ENCODE results near the gene OAS3.
"Not testable (repeated sequence)": the region's sequence is repeated elsewhere in the genome, so short reads cannot be mapped to it uniquely, and the experiment has no call there.

OAS3 gene

DNA sequence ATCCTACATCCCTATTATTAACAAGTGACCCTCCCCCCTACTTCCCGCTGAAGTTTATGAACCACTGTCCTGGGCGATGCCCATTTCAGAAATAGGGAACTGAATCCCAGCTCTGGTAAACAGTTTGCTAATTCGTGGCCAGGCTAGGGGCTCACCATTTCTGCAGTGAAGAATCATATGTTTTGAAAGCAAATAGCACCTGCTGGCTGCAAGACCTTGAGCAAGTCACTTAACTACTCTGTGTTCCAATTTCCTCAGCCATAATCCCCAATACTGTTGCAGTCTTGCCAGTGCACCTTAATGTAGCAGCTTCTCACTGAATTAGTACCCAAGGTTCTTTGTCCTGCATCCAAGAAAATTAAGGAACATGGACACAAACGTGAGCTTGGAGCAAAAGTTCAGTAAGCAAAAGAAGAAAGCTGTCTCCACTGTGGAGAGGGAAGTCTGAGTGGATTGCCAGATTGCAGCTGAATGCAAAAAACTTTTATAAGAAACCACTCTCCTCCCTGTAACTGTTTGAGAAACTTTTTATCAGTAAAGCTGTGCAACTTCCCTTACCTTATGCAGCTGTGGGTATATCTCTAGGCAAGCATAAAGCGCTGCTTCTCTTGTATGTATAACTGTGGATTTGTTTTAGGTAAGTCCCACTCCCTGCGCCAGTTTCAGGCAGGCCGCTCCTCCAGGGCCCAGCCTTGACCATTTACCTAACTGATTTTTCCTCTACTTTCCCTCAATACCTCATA lies 30.7 kb upstream of the OAS3 start:
- TF ChIP-seq, protein P1, sequence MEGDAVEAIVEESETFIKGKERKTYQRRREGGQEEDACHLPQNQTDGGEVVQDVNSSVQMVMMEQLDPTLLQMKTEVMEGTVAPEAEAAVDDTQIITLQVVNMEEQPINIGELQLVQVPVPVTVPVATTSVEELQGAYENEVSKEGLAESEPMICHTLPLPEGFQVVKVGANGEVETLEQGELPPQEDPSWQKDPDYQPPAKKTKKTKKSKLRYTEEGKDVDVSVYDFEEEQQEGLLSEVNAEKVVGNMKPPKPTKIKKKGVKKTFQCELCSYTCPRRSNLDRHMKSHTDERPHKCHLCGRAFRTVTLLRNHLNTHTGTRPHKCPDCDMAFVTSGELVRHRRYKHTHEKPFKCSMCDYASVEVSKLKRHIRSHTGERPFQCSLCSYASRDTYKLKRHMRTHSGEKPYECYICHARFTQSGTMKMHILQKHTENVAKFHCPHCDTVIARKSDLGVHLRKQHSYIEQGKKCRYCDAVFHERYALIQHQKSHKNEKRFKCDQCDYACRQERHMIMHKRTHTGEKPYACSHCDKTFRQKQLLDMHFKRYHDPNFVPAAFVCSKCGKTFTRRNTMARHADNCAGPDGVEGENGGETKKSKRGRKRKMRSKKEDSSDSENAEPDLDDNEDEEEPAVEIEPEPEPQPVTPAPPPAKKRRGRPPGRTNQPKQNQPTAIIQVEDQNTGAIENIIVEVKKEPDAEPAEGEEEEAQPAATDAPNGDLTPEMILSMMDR (IDR thresholded peaks at IDR 0.05; ENCODE audit: low read depth, low read length): peak; percentile 6; the same call in 1 of the 2 replicates
- no peak for TF ChIP-seq EZH2phosphoT487 (IDR thresholded peaks at IDR 0.05; ENCODE audit: low read depth)
- no peaks in the 10 kb centered on the region for H3K27me3 ChIP-seq (ENCODE audit: low read depth, low read length)
- H2AFZ ChIP-seq (ENCODE audit: low read depth, low read length): no peak overlapping the region
- H3K4me1 ChIP-seq (ENCODE audit: low read length): peaks cover 70% of the 10 kb centered on the region
- H3K9me3 ChIP-seq (ENCODE audit: insufficient read depth, low read length): peaks cover 4% of the 10 kb centered on the region; the same call in 1 of the 2 replicates
- peaks cover 10% of the 10 kb centered on the region; the same call in 1 of the 2 replicates for H3K79me2 ChIP-seq (ENCODE audit: low read length)
- peak overlapping the region; percentile 97 for H3K9ac ChIP-seq (ENCODE audit: low read length)
- no peaks in the 10 kb centered on the region for H4K20me1 ChIP-seq (ENCODE audit: insufficient read depth, low read length)
- peaks cover 36% of the 10 kb centered on the region for H3K36me3 ChIP-seq (replicated peaks; ENCODE audit: low read depth, low read length)
- peak overlapping the region; percentile 90 for H3K4me3 ChIP-seq (ENCODE audit: low read length)
- H3K4me2 ChIP-seq (ENCODE audit: low read length): peak overlapping the region; percentile 99
- peak overlapping the region; percentile 100 for H3K27ac ChIP-seq (ENCODE audit: low read length)

GRCh38 chr12:112908548-112908947 lies 29.7 kb upstream of the OAS3 start:
- no peak overlapping the region for H2AFZ ChIP-seq (ENCODE audit: low read depth, low read length)
- peaks cover 61% of the 10 kb centered on the region for H3K4me1 ChIP-seq (ENCODE audit: low read length)
- H3K36me3 ChIP-seq (replicated peaks; ENCODE audit: low read depth, low read length): peaks cover 46% of the 10 kb centered on the region
- peak overlapping the region; percentile 100 for H3K27ac ChIP-seq (ENCODE audit: low read length)
- no peaks in the 10 kb centered on the region for H4K20me1 ChIP-seq (ENCODE audit: insufficient read depth, low read length)
- no peak for TF ChIP-seq EZH2phosphoT487 (IDR thresholded peaks at IDR 0.05; ENCODE audit: low read depth)
- TF ChIP-seq, protein P1 (IDR thresholded peaks at IDR 0.05; ENCODE audit: low read depth, low read length): no peak
- peak overlapping the region; percentile 97 for H3K9ac ChIP-seq (ENCODE audit: low read length)
- peaks cover 13% of the 10 kb centered on the region; the same call in 1 of the 2 replicates for H3K9me3 ChIP-seq (ENCODE audit: insufficient read depth, low read length)
- H3K4me2 ChIP-seq (ENCODE audit: low read length): peak overlapping the region; percentile 99
- H3K4me3 ChIP-seq (ENCODE audit: low read length): peak overlapping the region; percentile 90
- H3K27me3 ChIP-seq (ENCODE audit: low read depth, low read length): no peaks in the 10 kb centered on the region
- H3K79me2 ChIP-seq (ENCODE audit: low read length): peaks cover 10% of the 10 kb centered on the region; the same call in 1 of the 2 replicates

DNA sequence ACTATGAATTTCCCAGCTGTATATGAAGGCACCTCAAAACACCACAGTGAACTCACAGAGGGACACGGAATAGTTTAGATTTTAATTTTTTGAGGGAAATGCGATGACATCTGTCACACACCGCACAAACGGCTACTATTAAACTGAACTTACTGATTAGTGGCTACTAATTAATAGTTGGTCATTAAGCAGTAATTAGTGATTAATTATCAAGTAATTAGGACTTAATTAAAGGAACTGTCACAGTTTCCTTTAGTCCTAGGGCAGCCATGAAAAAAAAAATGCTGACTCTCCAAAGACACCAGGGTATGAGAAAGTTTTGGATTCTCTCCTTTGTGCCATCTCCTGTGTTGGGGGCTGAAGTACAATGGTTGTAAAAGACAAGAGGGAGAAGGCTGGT lies 28.6 kb upstream of the OAS3 start:
- TF ChIP-seq EZH2phosphoT487 (IDR thresholded peaks at IDR 0.05; ENCODE audit: low read depth): no peak
- TF ChIP-seq, protein P1 (IDR thresholded peaks at IDR 0.05; ENCODE audit: low read depth, low read length): no peak
- Histone ChIP-seq H3K79me2 (ENCODE audit: low read length) (peaks cover 10% of the 10 kb centered on the region; the same call in 1 of the 2 replicates), H3K9ac (ENCODE audit: low read length) (no peak overlapping the region)

DNA sequence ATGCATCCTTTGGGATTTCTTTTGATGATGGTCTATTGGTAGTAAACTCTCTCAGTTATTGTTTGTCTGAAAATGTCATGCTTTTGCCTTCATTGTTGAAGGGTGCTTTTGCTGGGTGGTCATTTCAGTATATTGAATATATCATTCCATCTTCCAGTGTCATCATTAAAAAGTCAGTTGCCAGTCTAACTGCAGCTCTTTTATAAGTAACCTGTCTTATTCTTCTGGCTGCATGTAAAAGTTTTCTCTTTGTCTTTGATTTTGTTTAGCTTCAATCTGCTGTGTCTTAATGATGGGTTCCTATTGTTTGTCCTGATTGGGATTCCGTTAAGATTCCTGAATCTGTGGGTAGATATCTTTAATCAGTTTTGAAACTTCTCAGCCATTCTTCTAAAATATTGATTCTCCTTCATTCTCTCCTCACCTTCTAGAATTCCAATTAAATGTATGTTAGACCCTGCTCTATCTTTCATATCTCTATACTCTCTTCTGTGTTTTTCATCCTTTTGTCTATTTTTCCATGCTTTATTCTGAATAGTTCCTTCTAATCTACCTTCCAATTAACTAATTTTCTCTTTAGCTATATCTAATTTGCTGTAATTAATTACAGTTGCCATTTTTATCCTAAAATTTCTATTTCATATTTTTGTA lies 25.1 kb upstream of the OAS3 start:
- H3K27ac ChIP-seq (ENCODE audit: low read length): no peak overlapping the region
- no peaks in the 10 kb centered on the region for H4K20me1 ChIP-seq (ENCODE audit: insufficient read depth, low read length)
- no peak overlapping the region for H2AFZ ChIP-seq (ENCODE audit: low read depth, low read length)
- H3K4me1 ChIP-seq (ENCODE audit: low read length): peaks cover 17% of the 10 kb centered on the region
- no peak overlapping the region for H3K9ac ChIP-seq (ENCODE audit: low read length)
- TF ChIP-seq, protein P1 (IDR thresholded peaks at IDR 0.05; ENCODE audit: low read depth, low read length): no peak
- TF ChIP-seq EZH2phosphoT487 (IDR thresholded peaks at IDR 0.05; ENCODE audit: low read depth): no peak
- no peak overlapping the region for H3K4me2 ChIP-seq (ENCODE audit: low read length)
- no peaks in the 10 kb centered on the region for H3K27me3 ChIP-seq (ENCODE audit: low read depth, low read length)
- H3K36me3 ChIP-seq (replicated peaks; ENCODE audit: low read depth, low read length): peaks cover 73% of the 10 kb centered on the region
- H3K9me3 ChIP-seq (ENCODE audit: insufficient read depth, low read length): peaks cover 13% of the 10 kb centered on the region; the same call in 1 of the 2 replicates
- peaks cover 10% of the 10 kb centered on the region; the same call in 1 of the 2 replicates for H3K79me2 ChIP-seq (ENCODE audit: low read length)
- no peak overlapping the region for H3K4me3 ChIP-seq (ENCODE audit: low read length)

More for the DNA sequence above, 28.6 kb upstream of the OAS3 start:
- Histone ChIP-seq H3K4me2 (ENCODE audit: low read length) (peak overlapping the region; percentile 99; the same call in 1 of the 2 replicates), H3K27me3 (ENCODE audit: low read depth, low read length) (no peaks in the 10 kb centered on the region), H3K4me1 (ENCODE audit: low read length) (peaks cover 49% of the 10 kb centered on the region), H3K36me3 (replicated peaks; ENCODE audit: low read depth, low read length) (peaks cover 48% of the 10 kb centered on the region), H3K9me3 (ENCODE audit: insufficient read depth, low read length) (peaks cover 13% of the 10 kb centered on the region; the same call in 1 of the 2 replicates), H4K20me1 (ENCODE audit: insufficient read depth, low read length) (no peaks in the 10 kb centered on the region), H3K4me3 (ENCODE audit: low read length) (no peak overlapping the region), H3K27ac (ENCODE audit: low read length) (peak overlapping the region; percentile 100; the same call in 1 of the 2 replicates), H2AFZ (ENCODE audit: low read depth, low read length) (no peak overlapping the region)

DNA sequence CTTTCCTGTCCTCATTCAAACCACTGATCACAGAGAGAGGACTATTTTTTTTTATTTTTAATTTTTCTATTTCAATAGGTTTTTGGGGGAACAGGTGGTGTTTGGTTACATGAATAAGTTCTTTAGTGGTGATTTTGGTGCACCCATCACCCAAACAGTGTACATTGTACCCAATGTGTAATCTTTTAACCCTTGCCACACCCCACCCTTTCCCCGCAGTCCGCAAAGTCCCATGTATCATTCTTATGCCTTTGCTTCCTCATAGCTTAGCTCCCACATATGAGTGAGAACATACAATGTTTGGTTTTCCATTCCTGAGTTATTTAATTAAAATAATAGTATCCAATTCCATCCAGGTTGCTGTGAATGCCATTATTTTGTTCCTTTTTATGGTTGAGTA lies 24.4 kb upstream of the OAS3 start:
- H3K27me3 ChIP-seq (ENCODE audit: low read depth, low read length); H3K9ac ChIP-seq (ENCODE audit: low read length); H3K27ac ChIP-seq (ENCODE audit: low read length); H3K4me3 ChIP-seq (ENCODE audit: low read length); H2AFZ ChIP-seq (ENCODE audit: low read depth, low read length); H3K79me2 ChIP-seq (ENCODE audit: low read length); H4K20me1 ChIP-seq (ENCODE audit: insufficient read depth, low read length); H3K4me2 ChIP-seq (ENCODE audit: low read length): not testable (repeated sequence)
- H3K36me3 ChIP-seq (replicated peaks; ENCODE audit: low read depth, low read length): peaks cover 78% of the 10 kb centered on the region
- peaks cover 10% of the 10 kb centered on the region for H3K4me1 ChIP-seq (ENCODE audit: low read length)
- peaks cover 13% of the 10 kb centered on the region; the same call in 1 of the 2 replicates for H3K9me3 ChIP-seq (ENCODE audit: insufficient read depth, low read length)

Data from OCI-LY3 (cell line).